ENCODE data around the gene TRMU. TPM values are rescaled to one million over a fixed set of nuclear protein-coding genes. Genes with fewer than 3 reads are reported as not detected.

Gene TRMU
- total RNA-seq, 1 donor from 2014 or later = 70.6 TPM

DNA sequence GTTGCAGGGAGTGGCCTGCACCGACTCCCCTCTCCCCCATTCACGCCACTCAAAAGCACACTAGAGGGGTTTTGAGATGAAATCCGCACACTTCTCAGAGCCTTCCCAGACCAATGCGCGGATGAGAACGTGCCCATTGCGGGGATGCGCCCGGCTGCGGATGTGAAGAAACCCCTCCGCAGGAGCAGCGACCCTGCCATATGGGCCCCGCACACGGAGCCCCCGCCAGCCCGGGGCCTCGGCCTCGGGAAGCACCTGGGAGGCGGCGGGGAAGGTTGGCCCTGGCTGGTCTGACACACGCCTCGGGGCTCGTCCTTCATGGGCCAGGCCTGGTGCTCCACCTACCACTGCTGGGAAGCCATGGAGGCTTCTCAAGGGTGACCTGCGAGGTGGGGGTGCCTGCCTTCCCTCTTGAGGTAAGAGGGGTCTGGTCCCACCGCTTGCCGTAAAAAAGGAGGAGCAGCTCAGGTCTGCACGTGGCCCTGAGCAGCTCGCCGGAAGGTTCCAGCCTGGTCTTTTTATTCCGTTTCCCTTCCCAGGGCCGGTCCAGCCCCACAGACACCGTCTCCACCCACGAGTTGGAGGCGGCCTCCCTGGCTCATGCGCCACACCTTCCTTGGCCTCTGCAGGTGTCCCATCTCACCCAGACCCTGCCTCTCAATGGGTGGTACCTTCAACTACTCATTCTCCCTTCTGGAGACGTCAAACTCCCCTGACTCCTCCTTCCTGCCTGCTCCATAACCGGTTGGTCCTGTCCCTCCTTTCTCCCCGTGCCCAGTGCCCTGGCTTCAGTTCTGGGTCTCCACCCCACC is 39.4 kb downstream of the TRMU start:
- DNase-seq (ENCODE audit: low spot score in 2 of 2, unreplicated experiment in 2 of 2) = no peak
- Mint-ChIP-seq H3K9me3 (peaks cover 5% of the 10 kb centered on the region), H3K36me3 (peaks cover 29% of the 10 kb centered on the region), H3K27ac (no peak overlapping the region), H3K27me3 (ENCODE audit: low read depth) (no peaks in the 10 kb centered on the region), H3K4me3 (no peak overlapping the region), H3K4me1 (peaks cover 7% of the 10 kb centered on the region)
- TF ChIP-seq, protein P1, sequence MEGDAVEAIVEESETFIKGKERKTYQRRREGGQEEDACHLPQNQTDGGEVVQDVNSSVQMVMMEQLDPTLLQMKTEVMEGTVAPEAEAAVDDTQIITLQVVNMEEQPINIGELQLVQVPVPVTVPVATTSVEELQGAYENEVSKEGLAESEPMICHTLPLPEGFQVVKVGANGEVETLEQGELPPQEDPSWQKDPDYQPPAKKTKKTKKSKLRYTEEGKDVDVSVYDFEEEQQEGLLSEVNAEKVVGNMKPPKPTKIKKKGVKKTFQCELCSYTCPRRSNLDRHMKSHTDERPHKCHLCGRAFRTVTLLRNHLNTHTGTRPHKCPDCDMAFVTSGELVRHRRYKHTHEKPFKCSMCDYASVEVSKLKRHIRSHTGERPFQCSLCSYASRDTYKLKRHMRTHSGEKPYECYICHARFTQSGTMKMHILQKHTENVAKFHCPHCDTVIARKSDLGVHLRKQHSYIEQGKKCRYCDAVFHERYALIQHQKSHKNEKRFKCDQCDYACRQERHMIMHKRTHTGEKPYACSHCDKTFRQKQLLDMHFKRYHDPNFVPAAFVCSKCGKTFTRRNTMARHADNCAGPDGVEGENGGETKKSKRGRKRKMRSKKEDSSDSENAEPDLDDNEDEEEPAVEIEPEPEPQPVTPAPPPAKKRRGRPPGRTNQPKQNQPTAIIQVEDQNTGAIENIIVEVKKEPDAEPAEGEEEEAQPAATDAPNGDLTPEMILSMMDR (IDR thresholded peaks at IDR 0.05; ENCODE audit: unreplicated experiment) = no peak

DNA sequence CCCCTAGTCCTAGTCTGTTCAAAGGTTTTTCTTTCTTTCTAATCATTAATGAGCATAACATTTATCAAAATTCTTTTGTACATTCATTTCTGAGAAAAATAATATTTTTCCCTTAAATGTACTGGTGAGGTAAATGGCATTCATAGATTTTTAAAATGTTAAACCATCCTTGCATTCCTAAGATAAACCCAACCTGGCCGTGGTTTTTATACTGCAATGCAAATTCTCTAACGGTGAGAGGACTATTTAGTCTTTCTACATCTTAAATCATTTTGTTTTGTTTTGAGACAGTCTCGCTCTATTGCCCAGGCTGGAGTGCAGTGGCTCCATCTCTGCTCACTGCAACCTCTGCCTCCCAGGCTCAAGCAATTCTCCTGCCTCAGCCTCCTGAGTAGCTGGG is 40.6 kb downstream of the TRMU start:
- Mint-ChIP-seq H3K36me3 (peaks cover 31% of the 10 kb centered on the region), H3K4me1 (peaks cover 7% of the 10 kb centered on the region), H3K9me3 (peaks cover 5% of the 10 kb centered on the region), H3K27me3 (ENCODE audit: low read depth) (no peaks in the 10 kb centered on the region), H3K4me3 (no peak overlapping the region), H3K27ac (no peak overlapping the region)
- no peak for DNase-seq (ENCODE audit: low spot score in 2 of 2, unreplicated experiment in 2 of 2)
- TF ChIP-seq, protein P1 (IDR thresholded peaks at IDR 0.05; ENCODE audit: unreplicated experiment) = no peak

DNA sequence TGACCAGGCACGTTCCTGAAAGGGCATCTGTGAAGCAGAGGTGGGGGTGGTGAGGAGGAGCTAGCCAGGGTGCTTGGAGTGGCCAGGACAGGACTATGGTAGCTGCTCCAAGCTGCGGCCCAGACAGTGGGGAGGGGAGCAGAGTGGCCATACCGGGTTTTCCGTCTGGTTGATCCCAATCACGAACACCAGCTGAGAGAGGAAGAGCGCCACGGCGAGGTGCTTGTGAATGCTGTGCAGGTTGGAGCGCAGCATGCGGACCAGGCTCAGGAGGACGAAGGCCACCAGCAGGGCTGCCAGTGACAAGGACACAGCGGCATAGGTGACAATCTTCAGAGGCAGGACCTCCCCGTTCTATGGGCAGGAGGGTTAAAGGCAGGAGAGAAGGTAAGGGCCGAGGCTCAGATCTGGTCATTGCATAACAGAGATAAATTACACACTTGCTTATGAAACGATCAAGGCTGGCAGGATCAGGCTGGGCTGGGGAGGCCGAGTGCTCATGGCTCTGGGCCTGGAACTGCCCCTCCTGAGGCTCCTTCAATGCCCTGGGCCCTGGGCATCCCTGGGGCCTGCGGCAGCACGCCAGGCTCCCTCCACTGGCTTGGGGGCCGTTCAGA is 41.5 kb downstream of the TRMU start:
- peaks cover 7% of the 10 kb centered on the region for H3K4me1 Mint-ChIP-seq
- no peak for DNase-seq (ENCODE audit: low spot score in 2 of 2, unreplicated experiment in 2 of 2)
- H3K36me3 Mint-ChIP-seq = peaks cover 32% of the 10 kb centered on the region
- peaks cover 5% of the 10 kb centered on the region for H3K9me3 Mint-ChIP-seq
- no peaks in the 10 kb centered on the region for H3K27me3 Mint-ChIP-seq (ENCODE audit: low read depth)
- no peak overlapping the region for H3K4me3 Mint-ChIP-seq
- TF ChIP-seq, protein P1 (IDR thresholded peaks at IDR 0.05; ENCODE audit: unreplicated experiment) = no peak
- H3K27ac Mint-ChIP-seq = no peak overlapping the region

DNA sequence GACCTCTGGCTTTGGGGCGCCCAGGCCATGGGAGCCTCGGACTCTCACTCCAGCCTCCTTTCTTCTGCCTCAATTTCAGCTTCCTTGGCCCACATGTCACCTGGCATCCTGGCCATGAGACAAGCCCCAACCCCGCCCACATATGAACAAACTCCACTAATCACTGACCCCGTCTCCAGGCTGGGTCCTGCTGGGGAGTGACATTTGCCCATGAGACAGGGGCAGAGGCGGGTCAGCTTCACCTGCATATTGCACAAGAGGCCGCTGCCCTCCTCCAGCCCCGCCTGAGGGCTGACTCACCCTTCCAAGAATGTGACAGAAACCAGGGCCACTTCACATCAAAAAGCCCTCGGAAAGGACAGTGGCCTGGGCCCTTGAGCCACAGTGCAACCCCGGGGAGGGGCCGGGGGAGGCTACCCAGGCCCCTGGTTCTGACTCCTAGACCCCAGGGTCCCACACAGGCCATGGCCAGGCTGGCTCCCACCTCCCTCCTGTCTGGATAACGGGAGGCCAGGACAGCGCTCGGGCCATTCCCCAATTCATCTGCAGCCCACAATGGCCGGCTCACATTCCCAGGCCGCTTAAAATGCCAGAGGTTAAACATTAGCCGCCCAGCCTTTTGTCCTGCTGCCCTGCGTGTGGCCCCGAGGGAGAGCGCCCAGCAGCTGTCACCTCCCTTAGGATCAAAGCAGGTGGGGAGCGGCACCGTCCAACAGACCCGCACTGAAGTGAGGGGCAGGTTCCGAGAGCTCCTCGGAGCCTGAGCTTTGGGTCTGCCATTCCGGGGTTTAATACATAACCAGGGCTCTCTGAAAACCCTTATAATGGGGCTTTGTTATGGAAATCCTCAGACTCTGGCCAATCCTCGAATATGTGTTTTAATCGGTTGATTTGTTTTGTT is 42.3 kb downstream of the TRMU start:
- TF ChIP-seq, protein P1 (IDR thresholded peaks at IDR 0.05; ENCODE audit: unreplicated experiment) = no peak
- Mint-ChIP-seq H3K4me1 (peaks cover 7% of the 10 kb centered on the region), H3K36me3 (peaks cover 34% of the 10 kb centered on the region), H3K4me3 (no peak overlapping the region), H3K9me3 (peaks cover 9% of the 10 kb centered on the region), H3K27me3 (ENCODE audit: low read depth) (no peaks in the 10 kb centered on the region), H3K27ac (no peak overlapping the region)
- no peak for DNase-seq (ENCODE audit: low spot score in 2 of 2, unreplicated experiment in 2 of 2)

DNA sequence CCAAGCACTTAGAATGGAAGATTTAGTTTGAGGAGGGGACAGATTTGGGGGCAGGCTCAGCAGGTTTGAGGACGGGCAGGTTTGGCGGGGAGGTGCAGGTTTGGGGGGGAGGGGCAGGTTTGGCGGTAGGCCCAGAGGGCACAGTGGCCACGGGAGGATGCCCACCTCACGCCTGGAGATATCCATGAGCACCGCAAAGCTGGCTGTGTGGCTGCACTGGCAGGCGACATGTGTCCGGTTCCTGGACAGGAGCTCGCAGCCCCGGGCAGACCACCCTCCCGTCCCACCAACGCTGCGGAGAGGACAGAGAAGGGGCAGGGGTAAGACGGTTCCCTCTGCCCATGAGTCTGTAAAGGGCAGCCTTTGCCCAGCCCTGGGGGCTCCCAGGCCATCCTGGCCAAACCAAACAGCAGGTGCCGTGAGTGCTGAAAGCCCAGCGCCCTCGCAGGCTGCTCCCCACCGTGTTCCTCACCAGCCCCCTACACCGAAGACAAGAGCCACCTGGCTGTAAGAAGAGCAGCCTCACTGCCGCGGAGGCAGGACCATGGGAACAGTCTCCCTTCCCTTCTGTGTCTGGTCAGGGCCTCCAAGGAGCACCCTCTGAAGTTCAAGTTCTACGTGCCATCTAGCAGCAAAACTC is 43.0 kb downstream of the TRMU start:
- peaks cover 7% of the 10 kb centered on the region for H3K4me1 Mint-ChIP-seq
- no peak for DNase-seq (ENCODE audit: low spot score in 2 of 2, unreplicated experiment in 2 of 2)
- H3K36me3 Mint-ChIP-seq = peaks cover 37% of the 10 kb centered on the region
- H3K4me3 Mint-ChIP-seq = no peak overlapping the region
- H3K27ac Mint-ChIP-seq = no peak overlapping the region
- H3K9me3 Mint-ChIP-seq = peaks cover 11% of the 10 kb centered on the region
- TF ChIP-seq, protein P1 (IDR thresholded peaks at IDR 0.05; ENCODE audit: unreplicated experiment) = no peak
- H3K27me3 Mint-ChIP-seq (ENCODE audit: low read depth) = no peaks in the 10 kb centered on the region

Measured in mesothelial cell of epicardium (in vitro differentiated cells).